Neural progenitor cell (in vitro differentiated cells): ENCODE measurements around the gene SLC2A5. TPM values are rescaled to one million over a fixed set of nuclear protein-coding genes. Genes with fewer than 3 reads are reported as not detected.
A peak's percentile ranks its signal among the peaks of the same experiment; 100 is the strongest.

Experiments used
- DNase-seq: peaks from one replicate; pipeline ENCODE4 v3.0.0-alpha.2; 2016; ENCODE audit warnings: low spot score
- H2AFZ ChIP-seq: fragments of 200-600 bp; sonication (generic); replicated peaks from 2 replicates; pipeline ENCODE4 v1.6.1; 2016; ENCODE audit warnings: antibody characterized with exemption
- H3F3A ChIP-seq: fragments of 200-600 bp; sonication (generic); 2 replicates; pipeline ENCODE4 v1.6.1; 2016; ENCODE audit warnings: antibody characterized with exemption, low read depth
- H3K27ac ChIP-seq: fragments of 200-600 bp; sonication (generic); 2 replicates; pipeline ENCODE4 v1.5.1; 2016; ENCODE audit warnings: mild to moderate bottlenecking
- H3K27me3 ChIP-seq: fragments of 200-600 bp; sonication (generic); 2 replicates; pipeline ENCODE4 v1.6.1; 2016; ENCODE audit warnings: mild to moderate bottlenecking, moderate library complexity
- H3K36me3 ChIP-seq: fragments of 200-600 bp; sonication (generic); 2 replicates; pipeline ENCODE4 v1.5.1; 2016
- H3K4me1 ChIP-seq: fragments of 200-600 bp; sonication (generic); 2 replicates; pipeline ENCODE4 v1.6.1; 2016; ENCODE audit warnings: mixed run types
- H3K4me2 ChIP-seq: fragments of 200-600 bp; sonication (generic); 2 replicates; pipeline ENCODE4 v1.6.1; 2016
- H3K4me3 ChIP-seq: fragments of 200-600 bp; sonication (generic); 2 replicates; pipeline ENCODE4 v1.5.1; 2016
- H3K79me2 ChIP-seq: fragments of 200-600 bp; sonication (generic); 2 replicates; pipeline ENCODE4 v1.6.1; 2016; ENCODE audit warnings: low read depth
- H3K9ac ChIP-seq: fragments of 200-600 bp; sonication (generic); 2 replicates; pipeline ENCODE4 v1.6.1; 2016
- H3K9me3 ChIP-seq: fragments of 200-600 bp; sonication (generic); 2 replicates; pipeline ENCODE4 v1.5.1; 2016; ENCODE audit warnings: low read depth
- H4K20me1 ChIP-seq: fragments of 200-600 bp; sonication (generic); 2 replicates; pipeline ENCODE4 v1.6.1; 2016; ENCODE audit warnings: low read depth
- H3K27ac Mint-ChIP-seq: 3 replicates; pipeline ENCODE4 v1.8.0; 2021; ENCODE audit warnings: mixed read lengths
- H3K27me3 Mint-ChIP-seq: 2 replicates; pipeline ENCODE4 v1.8.0; 2022; ENCODE audit warnings: low read depth, mild to moderate bottlenecking, inconsistent platforms, moderate library complexity, mixed read lengths; ENCODE audit not compliant: insufficient read depth
- H3K36me3 Mint-ChIP-seq: 3 replicates; pipeline ENCODE4 v1.8.0; 2021; ENCODE audit warnings: mixed read lengths
- H3K4me1 Mint-ChIP-seq: 3 replicates; pipeline ENCODE4 v1.8.0; 2021; ENCODE audit warnings: mixed read lengths
- H3K4me3 Mint-ChIP-seq: 3 replicates; pipeline ENCODE4 v1.8.0; 2021; ENCODE audit warnings: mild to moderate bottlenecking, moderate library complexity, mixed read lengths
- H3K9me3 Mint-ChIP-seq: 3 replicates; pipeline ENCODE4 v1.8.0; 2020; ENCODE audit warnings: mixed read lengths
- CTCF ChIP-seq: fragments of 200-600 bp; sonication (generic); IDR thresholded peaks from 2 replicates; pipeline ENCODE4 v1.5.1; 2017; ENCODE audit warnings: antibody characterized with exemption, mild to moderate bottlenecking
- EZH2 ChIP-seq: fragments of 200-600 bp; sonication (generic); IDR thresholded peaks from 2 replicates; pipeline ENCODE4 v1.6.1; 2017; ENCODE audit warnings: antibody characterized with exemption, mild to moderate bottlenecking, moderate library complexity
- EZH2phosphoT487 ChIP-seq: fragments of 200-600 bp; sonication (generic); IDR thresholded peaks from 2 replicates; pipeline ENCODE4 v1.6.1; 2017; ENCODE audit warnings: antibody characterized with exemption
- total RNA-seq: library from RNA; depleted of rRNA; stranded (reverse); fragments of >200 nt; gene quantifications from 2 replicates; pipeline ENCODE4 v1.2.3, GENCODE V29; 2015; ENCODE audit warnings: low replicate concordance

SLC2A5 gene
- total RNA-seq, 1 donor from 2014 or later: not detected

GRCh38 chr1:9085306-9085940 lies 16.0 kb upstream of the SLC2A5 start:
- peaks cover 9% of the 10 kb centered on the region for H3K9me3 Mint-ChIP-seq
- Histone ChIP-seq H3K27ac (no peak overlapping the region), H3F3A (no peaks in the 10 kb centered on the region), H3K4me3 (no peak overlapping the region), H3K4me1 (no peaks in the 10 kb centered on the region), H3K27me3 (no peaks in the 10 kb centered on the region), H2AFZ (no peak overlapping the region), H4K20me1 (no peaks in the 10 kb centered on the region), H3K9me3 (no peaks in the 10 kb centered on the region), H3K9ac (no peak overlapping the region), H3K36me3 (no peaks in the 10 kb centered on the region), H3K79me2 (no peaks in the 10 kb centered on the region), H3K4me2 (no peak overlapping the region)
- no peak overlapping the region for H3K27ac Mint-ChIP-seq
- H3K27me3 Mint-ChIP-seq: peaks cover 5% of the 10 kb centered on the region
- TF ChIP-seq EZH2 (no peak), CTCF (no peak), EZH2phosphoT487 (no peak)
- H3K36me3 Mint-ChIP-seq: no peaks in the 10 kb centered on the region
- no peak for DNase-seq
- H3K4me1 Mint-ChIP-seq: peaks cover 5% of the 10 kb centered on the region
- H3K4me3 Mint-ChIP-seq: no peak overlapping the region

- H3K4me3 ChIP-seq: no peak overlapping the region
- peak overlapping the region; percentile 34 for H3K27ac Mint-ChIP-seq
- H3K36me3 Mint-ChIP-seq: no peaks in the 10 kb centered on the region
- peaks cover 6% of the 10 kb centered on the region for H3K4me1 Mint-ChIP-seq
- H3K79me2 ChIP-seq: no peaks in the 10 kb centered on the region
- H3K9me3 Mint-ChIP-seq: peaks cover 9% of the 10 kb centered on the region
- no peak for DNase-seq
- H3K9me3 ChIP-seq: no peaks in the 10 kb centered on the region
- no peaks in the 10 kb centered on the region for H3F3A ChIP-seq
- no peaks in the 10 kb centered on the region for H4K20me1 ChIP-seq
- no peaks in the 10 kb centered on the region for H3K27me3 ChIP-seq
- H3K4me1 ChIP-seq: no peaks in the 10 kb centered on the region
- no peak overlapping the region for H3K4me2 ChIP-seq
- H2AFZ ChIP-seq: no peak overlapping the region
- H3K27me3 Mint-ChIP-seq: peaks cover 5% of the 10 kb centered on the region
- TF ChIP-seq EZH2phosphoT487 (no peak), EZH2 (no peak), CTCF (no peak)
- H3K36me3 ChIP-seq: no peaks in the 10 kb centered on the region
- no peak overlapping the region for H3K4me3 Mint-ChIP-seq
- H3K27ac ChIP-seq: no peak overlapping the region
- no peak overlapping the region for H3K9ac ChIP-seq
Measured at GRCh38 chr1:9084906-9085305, 15.5 kb upstream of the SLC2A5 start.

GRCh38 chr1:9081473-9081872 lies 12.0 kb upstream of the SLC2A5 start:
- Histone ChIP-seq H3K4me1 (no peaks in the 10 kb centered on the region), H3K4me2 (no peak overlapping the region), H3K9ac (no peak overlapping the region), H2AFZ (no peak overlapping the region), H3K27ac (no peak overlapping the region), H3K27me3 (no peaks in the 10 kb centered on the region), H3F3A (no peaks in the 10 kb centered on the region), H3K36me3 (no peaks in the 10 kb centered on the region), H3K9me3 (no peaks in the 10 kb centered on the region), H4K20me1 (no peaks in the 10 kb centered on the region), H3K4me3 (no peak overlapping the region), H3K79me2 (no peaks in the 10 kb centered on the region)
- H3K27ac Mint-ChIP-seq: no peak overlapping the region
- H3K27me3 Mint-ChIP-seq: peaks cover 4% of the 10 kb centered on the region
- no peak overlapping the region for H3K4me3 Mint-ChIP-seq
- TF ChIP-seq EZH2phosphoT487: no peak
- no peak for TF ChIP-seq CTCF
- TF ChIP-seq EZH2: no peak
- peaks cover 6% of the 10 kb centered on the region for H3K4me1 Mint-ChIP-seq
- no peak for DNase-seq
- peaks cover 1% of the 10 kb centered on the region for H3K36me3 Mint-ChIP-seq
- no peaks in the 10 kb centered on the region for H3K9me3 Mint-ChIP-seq
